Mesothelial cell of epicardium (in vitro differentiated cells): ENCODE data around the gene LDAH. TPM values are rescaled to one million over a fixed set of nuclear protein-coding genes. Genes with fewer than 3 reads are reported as not detected.

Experiments
- DNase-seq, 2 experiments: peaks; one replicate each; pipeline ENCODE4 v3.0.0; 2021; ENCODE audit warnings: low spot score in 2 of 2; ENCODE audit not compliant: unreplicated experiment in 2 of 2
- H3K27ac Mint-ChIP-seq: 2 replicates; pipeline ENCODE4 v1.8.0; 2021; ENCODE audit warnings: mixed read lengths
- H3K27me3 Mint-ChIP-seq: 2 replicates; pipeline ENCODE4 v1.8.0; 2021; ENCODE audit warnings: low read depth, mixed read lengths
- H3K36me3 Mint-ChIP-seq: 2 replicates; pipeline ENCODE4 v1.8.0; 2021; ENCODE audit warnings: mixed read lengths
- H3K4me1 Mint-ChIP-seq: 2 replicates; pipeline ENCODE4 v1.8.0; 2021; ENCODE audit warnings: mixed read lengths
- H3K4me3 Mint-ChIP-seq: 2 replicates; pipeline ENCODE4 v1.8.0; 2021; ENCODE audit warnings: mild to moderate bottlenecking, moderate library complexity, mixed read lengths
- H3K9me3 Mint-ChIP-seq: 2 replicates; pipeline ENCODE4 v1.8.0; 2021; ENCODE audit warnings: mixed read lengths
- CTCF ChIP-seq: fragments of 200-600 bp; sonication (generic); IDR thresholded peaks from one replicate; pipeline ENCODE4 v1.5.0; 2021; ENCODE audit warnings: antibody characterized with exemption; ENCODE audit not compliant: unreplicated experiment
- total RNA-seq: library from RNA; stranded (reverse); gene quantifications from 3 replicates; pipeline ENCODE4 v1.2.1, GENCODE V29; 2021

LDAH gene
- total RNA-seq, 1 donor from 2014 or later = 28.9 TPM

- DNase-seq = no peak
- Mint-ChIP-seq H3K4me1 (peaks cover 4% of the 10 kb centered on the region), H3K36me3 (peaks cover 13% of the 10 kb centered on the region), H3K27ac (no peak overlapping the region), H3K27me3 (no peaks in the 10 kb centered on the region), H3K4me3 (no peak overlapping the region), H3K9me3 (peaks cover 7% of the 10 kb centered on the region)
- TF ChIP-seq CTCF = no peak
These were observed 116.7 kb downstream of the LDAH start for GRCh38 chr2:20706217-20706616.

GRCh38 chr2:20704886-20705285, 118.0 kb downstream of the LDAH start:
- TF ChIP-seq CTCF = no peak
- Mint-ChIP-seq H3K27me3 (no peaks in the 10 kb centered on the region), H3K4me3 (no peak overlapping the region), H3K27ac (no peak overlapping the region), H3K9me3 (peaks cover 7% of the 10 kb centered on the region), H3K36me3 (peaks cover 6% of the 10 kb centered on the region), H3K4me1 (peaks cover 4% of the 10 kb centered on the region)
- no peak for DNase-seq

GRCh38 chr2:20702563-20702962, 120.3 kb downstream of the LDAH start:
- no peak for DNase-seq
- H3K9me3 Mint-ChIP-seq = peaks cover 7% of the 10 kb centered on the region
- no peaks in the 10 kb centered on the region for H3K27me3 Mint-ChIP-seq
- H3K36me3 Mint-ChIP-seq = peaks cover 11% of the 10 kb centered on the region
- no peak overlapping the region for H3K4me3 Mint-ChIP-seq
- H3K27ac Mint-ChIP-seq = no peak overlapping the region
- TF ChIP-seq CTCF = no peak
- peaks cover 4% of the 10 kb centered on the region for H3K4me1 Mint-ChIP-seq

GRCh38 chr2:20698916-20699613, 123.8 kb downstream of the LDAH start:
- no peak overlapping the region for H3K27ac Mint-ChIP-seq
- H3K9me3 Mint-ChIP-seq = no peaks in the 10 kb centered on the region
- H3K4me1 Mint-ChIP-seq = peaks cover 4% of the 10 kb centered on the region
- DNase-seq = no peak
- H3K4me3 Mint-ChIP-seq = no peak overlapping the region
- H3K36me3 Mint-ChIP-seq = peaks cover 7% of the 10 kb centered on the region
- no peaks in the 10 kb centered on the region for H3K27me3 Mint-ChIP-seq
- TF ChIP-seq CTCF = no peak

GRCh38 chr2:20697322-20697934, 125.5 kb downstream of the LDAH start:
- Mint-ChIP-seq H3K4me1 (peaks cover 3% of the 10 kb centered on the region), H3K27me3 (no peaks in the 10 kb centered on the region), H3K36me3 (peaks cover 7% of the 10 kb centered on the region), H3K4me3 (no peak overlapping the region), H3K27ac (no peak overlapping the region), H3K9me3 (no peaks in the 10 kb centered on the region)
- DNase-seq = no peak
- TF ChIP-seq CTCF = no peak
